Ammon's horn (tissue), 1 donor: ENCODE data around the gene GJB3.
"Not testable (repeated sequence)": the region's sequence is repeated elsewhere in the genome, so short reads cannot be mapped to it uniquely, and the experiment has no call there.

Source experiments
- DNase-seq: peaks from one replicate; pipeline ENCODE4 v3.0.0-alpha.2; 2016; ENCODE audit warnings: low spot score

GJB3 gene

GRCh38 chr1:34781071-34781843 lies at the start of gene GJB3:
TSS of gene GJB3 (plus strand) at chr1:34781214. CDS start at chr1:34784763, 3,549 bp downstream.
- DNase-seq = no peak

DNA sequence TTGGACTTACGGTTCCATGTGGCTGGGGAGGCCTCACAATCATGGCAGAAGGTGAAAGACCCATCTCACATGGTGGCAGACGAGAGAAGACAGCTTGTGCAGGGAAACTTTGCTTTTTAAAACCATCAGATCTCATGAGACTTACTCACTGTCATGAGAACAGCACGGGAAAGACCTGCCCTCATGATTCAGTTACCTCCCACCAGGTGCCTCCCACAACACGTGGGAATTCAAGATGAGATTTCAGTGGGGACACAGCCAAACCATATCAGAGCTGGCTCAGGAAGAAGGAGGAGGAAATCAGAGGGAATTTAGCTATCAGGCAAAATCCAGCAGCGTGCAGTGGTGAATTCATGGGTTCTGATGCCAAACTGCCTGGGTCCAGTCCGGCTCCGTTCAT lies 48.2 kb upstream of the GJB3 start:
- DNase-seq = not testable (repeated sequence)

DNA sequence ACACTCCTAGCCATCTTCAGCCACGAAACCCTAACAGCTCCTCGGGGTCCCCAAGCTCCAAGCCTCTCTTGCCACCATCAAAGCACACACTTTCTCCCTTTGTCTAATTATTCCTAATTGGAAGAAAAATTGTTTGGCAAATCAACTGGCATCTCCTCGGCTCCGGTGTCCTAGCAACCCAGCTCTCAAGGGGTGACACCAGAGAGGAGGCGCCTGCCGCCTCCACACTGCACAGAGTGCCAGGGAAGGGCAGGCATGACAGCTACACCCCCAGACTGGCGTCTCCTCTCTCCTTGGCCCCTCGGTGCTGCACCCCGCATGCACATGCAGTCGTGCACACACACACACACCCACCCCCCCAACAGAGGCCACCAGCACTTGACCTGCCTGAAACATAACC lies 44.3 kb upstream of the GJB3 start:
- DNase-seq = peak; percentile 73

- not testable (repeated sequence) for DNase-seq
Observed at GRCh38 chr1:34737236-34737635, 43.8 kb upstream of the GJB3 start.

GRCh38 chr1:34739613-34740012 lies 41.4 kb upstream of the GJB3 start:
- DNase-seq = no peak

DNA sequence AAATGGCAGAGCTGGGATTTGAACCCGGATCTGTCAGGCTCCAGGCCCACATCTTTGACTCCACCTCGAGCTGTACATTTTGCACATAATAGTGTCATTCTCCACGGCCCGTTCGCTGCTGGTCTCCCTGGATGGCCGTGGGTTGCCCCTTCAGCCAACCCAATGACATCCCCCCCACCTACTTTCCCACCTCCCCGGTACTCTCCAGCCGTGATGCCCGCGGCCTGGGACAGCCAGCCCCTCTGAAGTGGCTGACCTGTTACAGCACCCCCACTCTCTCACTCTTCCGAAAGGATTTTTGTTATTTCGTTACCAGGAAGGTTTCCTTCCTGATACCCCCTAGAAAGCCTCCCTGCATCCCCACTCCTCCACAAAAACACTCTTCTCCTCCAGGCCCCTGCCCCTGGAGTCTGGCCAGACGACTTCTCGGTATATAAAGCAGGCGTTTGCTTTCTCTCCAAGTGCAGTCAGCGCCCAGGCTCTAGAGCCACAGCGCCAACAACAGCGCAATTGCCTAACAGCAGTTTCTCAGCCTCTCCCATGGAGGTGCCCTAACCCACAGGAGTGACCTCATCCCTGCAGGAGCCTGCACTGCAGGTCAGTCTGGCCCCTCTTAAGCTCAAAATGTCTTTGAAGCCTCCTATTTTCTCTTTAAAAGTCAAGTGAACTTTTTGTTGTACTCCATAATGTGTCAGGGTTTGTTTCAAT lies 40.7 kb upstream of the GJB3 start:
- DNase-seq = no peak

- peak; percentile 82 for DNase-seq
Observed at GRCh38 chr1:34742667-34743270, 38.2 kb upstream of the GJB3 start.

GRCh38 chr1:34743775-34744174 lies 37.2 kb upstream of the GJB3 start:
- no peak for DNase-seq

DNA sequence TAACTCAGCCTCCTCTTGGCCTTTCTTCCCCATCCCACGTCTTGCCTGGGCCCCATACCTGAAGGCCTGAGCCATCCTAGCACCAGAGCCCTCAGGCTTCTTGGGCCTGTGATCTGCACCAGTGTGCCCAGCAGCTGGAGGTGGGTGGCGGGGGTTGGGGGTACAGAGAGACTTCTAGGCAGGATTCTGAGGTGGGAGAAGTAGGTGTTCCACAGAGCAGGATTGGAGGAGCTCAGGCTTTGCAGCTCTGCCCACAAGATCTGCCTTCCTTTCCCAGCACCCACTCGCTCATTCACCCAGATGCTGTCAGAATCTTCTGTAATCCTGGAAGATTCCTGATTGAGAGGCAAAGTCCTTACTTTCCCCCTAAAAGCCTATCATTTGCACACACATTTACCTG lies 36.2 kb upstream of the GJB3 start:
- DNase-seq = no peak

DNA sequence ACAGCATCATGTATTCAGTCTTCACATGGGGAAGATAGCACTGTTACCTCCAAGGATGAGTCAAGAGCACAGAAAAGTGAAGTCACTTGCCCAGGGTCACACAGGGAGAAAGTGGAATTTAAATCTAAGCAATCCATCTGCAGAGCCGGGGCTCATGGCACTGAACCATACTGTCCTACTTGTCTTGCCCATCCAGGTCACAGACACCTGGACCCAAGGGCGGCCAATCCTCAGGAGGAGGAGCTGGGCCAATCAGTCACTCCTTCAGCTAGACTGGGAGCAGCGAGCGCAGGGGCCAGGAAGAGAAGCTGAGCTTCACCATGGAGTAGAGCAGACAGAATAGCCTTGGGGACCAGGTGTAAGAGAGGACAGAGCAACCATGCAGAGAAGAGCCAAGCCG lies 35.3 kb upstream of the GJB3 start:
- no peak for DNase-seq

DNA sequence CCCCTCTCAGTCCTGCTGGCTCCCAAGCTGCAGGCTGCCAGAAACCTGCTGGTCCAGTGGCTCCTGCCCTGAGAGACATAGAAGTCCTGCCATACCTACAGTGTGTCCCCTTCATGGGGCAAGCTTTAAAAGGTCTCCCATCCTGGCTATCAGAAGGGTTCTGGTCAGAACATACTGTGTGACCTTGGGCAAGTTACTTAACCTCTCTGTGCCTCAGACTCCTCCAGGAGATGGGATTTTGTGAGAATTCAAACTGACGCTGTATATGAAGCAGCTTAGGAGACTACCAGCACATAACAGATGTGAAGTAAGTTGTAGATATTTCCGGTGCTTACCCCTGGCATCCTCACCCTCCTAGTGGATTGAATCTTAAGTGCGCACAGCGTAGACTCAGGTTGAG lies 34.9 kb upstream of the GJB3 start:
- no peak for DNase-seq

- DNase-seq = no peak
Observed at GRCh38 chr1:34746785-34747637, 34.0 kb upstream of the GJB3 start.

DNA sequence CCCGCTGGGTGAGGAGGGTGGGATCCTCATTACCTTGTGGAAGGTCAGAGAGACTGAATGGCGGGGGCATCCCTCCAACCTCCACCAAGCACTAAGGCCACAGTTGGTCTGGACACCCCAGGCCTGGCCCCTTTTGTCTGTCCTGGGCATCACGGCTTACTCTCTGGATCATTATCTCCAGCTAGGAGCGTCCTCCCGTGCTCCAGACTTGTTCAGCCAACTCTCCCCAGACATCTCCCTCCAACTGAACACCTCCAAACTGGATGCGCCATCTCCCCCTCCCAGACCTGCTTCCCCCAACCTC lies 33.4 kb upstream of the GJB3 start:
- no peak for DNase-seq

DNA sequence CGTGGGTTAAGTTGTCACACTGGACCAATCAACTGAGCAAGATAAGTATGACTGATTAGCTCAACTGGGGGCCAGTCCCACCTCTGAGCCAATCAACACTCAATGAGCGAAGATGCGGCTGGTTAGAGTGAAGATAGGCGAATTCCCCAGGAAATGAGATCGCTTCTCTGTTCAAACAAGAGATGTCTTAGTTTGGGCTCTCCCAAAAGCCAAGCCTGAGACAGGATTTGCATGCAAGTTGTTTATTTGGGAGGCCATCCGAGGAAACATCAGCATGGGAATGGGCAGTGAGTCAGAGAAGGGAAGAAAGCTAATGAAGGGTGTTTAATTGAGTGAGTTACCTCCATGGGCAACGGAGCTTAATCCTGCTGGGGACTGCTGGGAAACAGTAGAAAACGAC lies 31.0 kb upstream of the GJB3 start:
- no peak for DNase-seq

- DNase-seq = no peak
Observed at GRCh38 chr1:34750610-34751009, 30.4 kb upstream of the GJB3 start.

DNA sequence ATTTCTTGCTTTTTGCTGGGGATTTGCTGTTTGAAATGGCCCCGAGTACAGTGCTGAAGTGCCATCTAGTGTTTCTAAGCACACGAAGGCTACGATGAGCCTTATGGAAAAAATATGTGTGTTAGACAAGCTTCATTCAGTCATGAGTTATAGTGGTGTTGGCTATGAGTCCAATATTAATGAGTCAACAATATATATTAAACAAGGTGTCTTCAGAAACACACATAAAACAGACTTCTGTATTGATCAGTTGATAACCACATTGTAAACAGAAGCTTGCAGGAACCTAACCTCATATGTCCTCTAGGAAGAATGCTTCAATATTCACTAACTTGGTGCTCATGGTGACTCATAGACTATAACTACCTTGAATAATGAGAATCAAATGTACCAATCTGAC lies 27.9 kb upstream of the GJB3 start:
- no peak for DNase-seq

DNA sequence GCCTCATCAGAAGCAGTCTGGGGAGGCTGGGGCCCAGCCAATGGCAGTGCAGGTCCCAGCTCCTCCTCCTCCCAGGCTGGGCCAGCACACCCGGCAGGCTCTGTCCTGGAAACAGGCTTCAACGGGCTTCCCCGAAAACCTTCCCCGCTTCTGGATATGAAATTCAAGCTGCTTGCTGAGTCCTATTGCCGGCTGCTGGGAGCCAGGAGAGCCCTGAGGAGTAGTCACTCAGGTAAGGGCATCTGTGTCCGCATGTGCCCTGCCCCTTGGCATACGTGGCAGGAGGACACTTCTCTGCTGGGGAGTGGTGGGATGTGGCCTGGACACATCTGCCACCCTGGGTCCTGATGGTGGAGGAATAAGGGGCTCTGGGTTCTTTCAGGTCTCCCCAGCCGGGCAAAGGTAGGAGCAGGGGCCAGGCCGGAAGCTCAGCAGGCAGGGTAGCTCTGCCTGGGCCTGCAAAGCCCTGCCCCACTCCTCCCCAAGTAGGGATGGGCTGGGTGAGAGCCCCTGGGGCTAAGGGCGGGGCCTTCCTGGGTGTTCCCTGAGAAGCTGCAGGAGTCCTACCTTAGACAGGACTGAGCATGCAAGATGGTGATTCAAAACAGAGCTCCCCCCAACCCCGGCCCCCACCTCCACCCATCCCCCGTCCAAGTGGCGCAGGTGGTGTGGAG lies 25.9 kb upstream of the GJB3 start, which contains the start of gene GJB5:
GJB5 (plus strand) TSS at position 84 of the 674 bp plus-strand sequence. CDS start 2,284 bp downstream, outside the sequence.
- no peak for DNase-seq

DNA sequence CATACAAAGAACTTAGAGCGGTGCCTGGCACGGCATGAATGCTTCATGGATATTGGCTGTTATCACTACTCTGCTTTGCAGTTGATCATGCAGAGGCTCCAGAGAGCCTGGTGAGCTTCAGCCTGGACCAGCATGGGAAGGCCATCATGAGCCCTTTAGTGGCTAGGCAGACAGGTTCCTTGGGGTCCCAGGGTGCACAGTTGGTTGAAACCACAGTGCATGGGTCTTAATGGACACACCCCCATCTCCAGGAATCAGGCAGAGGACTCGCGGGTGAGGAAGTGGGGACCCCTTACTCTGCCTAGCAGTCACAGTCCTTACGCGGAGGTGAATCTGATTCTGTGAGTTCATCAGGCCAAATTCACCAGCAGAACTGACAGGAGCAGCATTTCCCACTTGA lies 25.1 kb upstream of the GJB3 start:
- no peak for DNase-seq

- no peak for DNase-seq
Observed at GRCh38 chr1:34757386-34757785, 23.6 kb upstream of the GJB3 start.

- DNase-seq = no peak
Observed at GRCh38 chr1:34758751-34759150, 22.3 kb upstream of the GJB3 start.

GRCh38 chr1:34759503-34760357 lies 21.3 kb upstream of the GJB3 start, which contains the start of gene GJB4:
TSS of gene GJB4 (plus strand) at chr1:34759740. CDS start at chr1:34761255, 1,515 bp downstream.
- DNase-seq = no peak
